IPS-15b (cell line): ENCODE results near the gene TARDBP.
"Not testable (repeated sequence)": the region's sequence is repeated elsewhere in the genome, so short reads cannot be mapped to it uniquely, and the experiment has no call there.

Experiments
- H3K27me3 ChIP-seq: one replicate; pipeline ENCODE4 v1.6.1; 2013; ENCODE audit warnings: low read length; ENCODE audit not compliant: control insufficient read depth, insufficient read depth
- H3K36me3 ChIP-seq: one replicate; pipeline ENCODE4 v1.6.1; 2013; ENCODE audit warnings: low read length; ENCODE audit not compliant: control insufficient read depth, insufficient read depth
- H3K4me1 ChIP-seq: one replicate; pipeline ENCODE4 v1.6.1; 2013; ENCODE audit warnings: mild to moderate bottlenecking, low read length; ENCODE audit not compliant: control insufficient read depth, insufficient read depth
- H3K4me3 ChIP-seq: one replicate; pipeline ENCODE4 v1.5.1; 2013; ENCODE audit warnings: low read depth, low read length
- H3K9ac ChIP-seq: one replicate; pipeline ENCODE4 v1.6.1; 2013; ENCODE audit warnings: low read depth, mild to moderate bottlenecking, low read length
- H3K9me3 ChIP-seq: one replicate; pipeline ENCODE4 v1.6.1; 2013; ENCODE audit warnings: mild to moderate bottlenecking, low read length; ENCODE audit not compliant: control insufficient read depth, insufficient read depth

Gene TARDBP

DNA sequence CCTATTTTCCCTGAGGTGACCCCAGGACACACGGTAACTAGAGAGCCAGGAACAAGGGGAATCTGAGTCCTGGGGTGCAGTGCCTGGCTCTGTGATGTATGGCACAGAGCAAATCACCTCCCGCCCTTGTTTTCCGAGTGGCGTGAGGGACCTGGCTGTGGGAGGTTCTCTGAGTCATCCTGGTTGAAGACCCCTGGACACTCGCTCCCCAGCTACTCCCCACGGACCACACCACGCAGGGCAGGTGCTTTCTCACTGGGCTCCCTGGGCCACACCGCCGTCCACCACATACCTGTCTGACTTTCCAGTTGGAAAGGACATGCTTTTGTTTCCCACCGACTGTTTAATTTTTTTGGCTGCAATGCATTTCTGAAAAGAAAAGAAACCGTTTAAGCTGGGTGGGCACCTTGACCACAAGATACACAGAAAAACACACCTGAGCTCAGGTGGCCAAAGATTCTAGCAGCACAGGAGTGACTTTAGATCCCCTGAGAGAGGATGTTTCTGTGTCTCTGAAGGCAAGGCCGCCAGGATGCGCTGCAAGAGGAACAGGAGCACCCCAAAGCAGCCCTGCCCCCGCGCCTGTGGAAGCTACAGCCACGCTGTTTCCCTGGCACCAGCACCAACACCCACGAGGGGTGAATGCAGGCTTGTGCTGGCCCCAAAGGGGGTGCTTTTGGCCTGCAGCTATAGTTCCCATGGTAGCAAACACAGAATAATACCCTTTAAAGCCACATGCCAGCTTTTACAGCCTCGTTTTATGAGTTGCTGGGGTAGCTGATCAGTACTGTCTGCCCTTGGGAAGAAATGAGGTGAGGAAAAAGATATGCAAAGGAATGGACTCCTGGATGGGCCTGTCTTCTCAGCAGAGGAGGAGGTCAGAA lies 55.5 kb downstream of the TARDBP start:
- Histone ChIP-seq H3K4me3 (no peak overlapping the region), H3K9me3 (no peaks in the 10 kb centered on the region), H3K27me3 (no peaks in the 10 kb centered on the region), H3K4me1 (no peaks in the 10 kb centered on the region), H3K9ac (no peak overlapping the region), H3K36me3 (peaks cover 70% of the 10 kb centered on the region)

DNA sequence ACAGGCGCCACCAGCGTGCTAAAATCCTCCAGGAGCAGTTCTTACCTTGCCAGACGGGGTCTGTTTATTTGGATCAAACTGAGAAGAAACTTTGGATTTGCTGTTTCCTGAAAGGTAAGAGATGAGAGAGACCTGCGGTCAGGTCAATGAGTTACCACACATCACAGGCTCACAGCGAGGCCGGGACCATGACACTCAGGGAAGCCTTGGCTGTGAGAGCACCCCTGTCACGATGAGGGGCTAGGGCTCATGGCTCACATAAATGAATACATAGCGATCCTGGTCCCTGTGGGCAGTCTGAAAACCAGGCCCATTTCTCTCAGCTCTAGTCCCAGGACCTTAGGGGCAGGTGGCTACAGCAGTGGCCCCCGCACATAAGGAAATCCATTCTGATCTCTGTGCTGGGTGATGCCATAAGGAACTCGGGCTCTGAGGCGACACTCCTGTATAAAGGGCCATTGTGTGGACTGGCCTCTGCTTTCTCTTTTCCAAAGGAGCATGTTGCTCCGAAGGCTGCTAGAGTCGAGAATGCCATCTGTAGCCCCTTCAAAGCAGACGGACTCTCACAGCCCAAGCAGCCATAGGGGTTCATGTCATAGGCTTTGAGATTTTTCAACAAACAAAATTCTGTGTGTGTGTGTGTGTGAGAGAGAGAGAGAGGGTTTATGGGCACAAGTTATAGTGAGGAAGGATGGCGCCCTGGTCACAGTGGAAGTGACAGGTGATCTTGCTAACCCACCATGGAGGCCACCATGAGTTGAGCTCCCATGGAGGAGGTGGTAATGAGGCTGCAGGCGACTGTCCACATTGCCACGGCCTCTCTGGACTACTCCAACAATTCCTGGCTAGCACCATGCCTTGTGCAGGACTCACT lies 56.4 kb downstream of the TARDBP start:
- Histone ChIP-seq H3K9me3 (no peaks in the 10 kb centered on the region), H3K9ac (no peak overlapping the region)

DNA sequence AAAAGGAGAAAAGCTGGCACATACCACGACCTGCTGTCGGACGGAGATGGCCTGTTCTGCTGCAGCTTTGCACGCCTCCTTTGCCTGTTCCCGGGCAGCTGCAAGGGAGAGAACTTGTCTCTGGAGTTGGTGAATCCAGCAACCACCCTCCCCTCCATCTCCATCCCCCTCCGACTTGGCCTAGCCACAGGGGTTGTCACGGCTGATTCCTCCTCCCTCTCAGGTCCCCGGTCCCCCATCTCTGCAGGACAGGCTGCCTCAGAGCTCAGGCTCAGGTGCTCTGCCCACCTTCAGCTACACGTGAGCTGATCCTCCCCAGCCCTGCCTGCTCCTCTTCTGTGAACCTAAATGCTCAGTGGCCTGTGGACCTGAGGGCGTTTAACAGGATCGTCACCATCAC lies 58.4 kb downstream of the TARDBP start:
- H3K4me1 ChIP-seq = no peaks in the 10 kb centered on the region
- no peaks in the 10 kb centered on the region for H3K27me3 ChIP-seq
- no peaks in the 10 kb centered on the region for H3K9me3 ChIP-seq
- H3K4me3 ChIP-seq = no peak overlapping the region
- H3K36me3 ChIP-seq = peaks cover 81% of the 10 kb centered on the region
- no peak overlapping the region for H3K9ac ChIP-seq

More for the DNA sequence above, 56.4 kb downstream of the TARDBP start:
- Histone ChIP-seq H3K4me3 (no peak overlapping the region), H3K27me3 (no peaks in the 10 kb centered on the region), H3K36me3 (peaks cover 74% of the 10 kb centered on the region), H3K4me1 (no peaks in the 10 kb centered on the region)

DNA sequence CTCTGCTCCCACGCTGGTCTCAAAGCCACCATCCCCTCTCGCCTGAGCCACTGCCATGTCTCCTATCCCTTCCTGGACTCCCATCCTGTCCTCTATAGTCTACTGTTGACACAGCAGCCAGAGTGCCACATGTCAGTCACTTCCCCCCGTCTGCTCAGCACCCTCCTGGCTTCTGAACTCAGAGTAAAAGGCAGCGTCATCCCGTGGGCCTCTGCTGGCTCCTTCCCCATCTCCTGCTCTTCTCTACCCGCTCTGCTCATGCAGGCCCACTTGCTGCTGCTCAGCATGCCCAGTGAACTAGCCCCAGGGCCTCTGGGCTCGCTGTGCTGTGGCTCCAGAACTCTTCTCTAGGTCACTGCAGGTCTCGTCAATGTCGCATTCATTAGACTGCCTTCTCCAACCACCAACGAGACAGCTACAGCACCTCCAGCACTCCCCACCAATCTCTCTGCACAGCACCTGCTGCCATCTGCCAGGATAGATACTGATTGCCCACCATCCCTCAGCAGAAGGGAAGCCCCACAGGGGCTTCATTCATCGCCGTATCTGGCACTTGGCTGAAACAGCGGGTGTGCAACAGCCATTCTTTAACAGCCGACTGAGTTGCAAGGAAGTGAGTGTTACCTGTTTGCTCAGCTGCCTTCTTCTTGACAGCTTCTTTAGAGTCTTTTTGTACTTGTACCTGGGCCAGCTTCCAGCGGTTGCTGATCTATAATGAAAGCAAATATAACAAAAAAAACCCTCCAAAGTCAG lies 59.2 kb downstream of the TARDBP start:
- no peak overlapping the region for H3K9ac ChIP-seq
- peaks cover 80% of the 10 kb centered on the region for H3K36me3 ChIP-seq
- no peaks in the 10 kb centered on the region for H3K27me3 ChIP-seq
- H3K4me1 ChIP-seq = no peaks in the 10 kb centered on the region
- H3K4me3 ChIP-seq = no peak overlapping the region
- H3K9me3 ChIP-seq = no peaks in the 10 kb centered on the region

DNA sequence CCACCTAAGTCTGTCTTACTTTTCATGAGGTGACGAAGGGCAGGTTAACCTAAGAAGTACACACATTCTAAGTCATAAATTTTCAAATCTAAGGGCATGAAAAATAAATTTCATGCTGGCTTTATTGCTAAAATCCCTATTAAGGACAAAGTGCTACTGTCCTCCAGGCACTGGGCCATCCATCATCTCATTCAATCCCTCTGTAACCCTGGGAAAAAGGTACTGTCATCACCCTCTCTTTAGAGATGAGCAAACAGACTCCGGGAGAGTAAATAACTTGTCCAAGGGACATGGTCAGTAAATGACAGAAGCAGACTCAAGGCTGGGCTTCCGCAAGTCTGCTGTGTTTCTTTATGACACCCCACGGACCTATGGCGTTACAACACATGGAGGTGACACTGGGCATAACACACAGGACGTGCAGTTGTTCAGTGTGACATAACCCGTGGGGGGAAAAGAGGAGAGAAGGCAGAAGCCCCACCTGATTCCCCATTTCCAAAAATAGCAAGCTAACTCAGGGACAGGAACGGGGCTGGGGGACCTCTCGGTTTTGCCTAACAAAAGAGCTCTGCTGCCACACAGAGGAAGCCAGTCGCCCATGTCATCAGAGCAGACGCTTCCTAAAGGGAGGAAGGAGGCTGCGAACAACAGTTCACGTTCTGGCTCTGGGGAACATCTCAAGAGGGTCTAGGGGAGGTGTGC lies 59.9 kb downstream of the TARDBP start:
- peaks cover 85% of the 10 kb centered on the region for H3K36me3 ChIP-seq
- no peaks in the 10 kb centered on the region for H3K27me3 ChIP-seq
- no peak overlapping the region for H3K9ac ChIP-seq
- H3K4me1 ChIP-seq = no peaks in the 10 kb centered on the region
- no peaks in the 10 kb centered on the region for H3K9me3 ChIP-seq
- H3K4me3 ChIP-seq = no peak overlapping the region

DNA sequence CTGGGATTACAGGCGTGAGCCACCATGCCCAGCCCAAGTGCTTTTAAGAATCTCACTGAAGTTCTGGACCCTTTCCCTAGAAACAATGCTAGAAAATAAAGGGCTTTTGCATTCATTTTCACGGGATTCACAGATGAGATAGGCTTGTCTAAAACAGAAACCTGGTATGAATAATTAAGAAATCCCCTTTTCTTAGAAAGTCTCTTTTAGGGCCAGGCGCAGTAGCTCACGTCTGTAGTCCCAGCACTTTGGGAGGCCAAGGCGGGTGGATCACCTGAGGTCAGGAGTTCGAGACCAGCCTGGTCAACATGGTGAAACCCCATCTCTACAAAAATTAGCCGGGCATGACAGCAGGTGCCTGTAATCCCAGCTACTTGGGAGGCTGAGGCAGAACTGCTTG lies 60.9 kb downstream of the TARDBP start:
- not testable (repeated sequence) for H3K4me3 ChIP-seq, H3K9ac ChIP-seq, H3K27me3 ChIP-seq, H3K9me3 ChIP-seq, H3K4me1 ChIP-seq
- H3K36me3 ChIP-seq = peaks cover 77% of the 10 kb centered on the region
